H1 (cell line): ENCODE measurements around the gene E2F3. TPM values are rescaled to one million over a fixed set of nuclear protein-coding genes. Genes with fewer than 3 reads are reported as not detected.

ENCODE experiments used
- CTCF ChIA-PET: fragments of 300-600 bp; sonication (Branson Sonifier 250); formaldehyde crosslinking; loops from one replicate; lab custom pipeline; 2021; ENCODE audit not compliant: partially characterized antibody; lab: Charles Lee
- POLR2A ChIA-PET: fragments of 300-600 bp; sonication (Branson Sonifier 250); formaldehyde crosslinking; loops from one replicate; lab custom pipeline; 2021; ENCODE audit warnings: inconsistent platforms; ENCODE audit not compliant: partially characterized antibody; lab: Charles Lee
- DNase-seq, 2 experiments: peaks; one replicate each; pipeline versions ENCODE4 v3.0.0 to v3.0.0-alpha.2; 2010 to 2022; ENCODE audit warnings: low spot score in 2 of 2, low read depth in 1 of 2, mixed read lengths in 1 of 2
- FAIRE-seq: peaks from 2 replicates; lab custom pipeline; 2011; peaks lifted over from hg19 to GRCh38; lab: Jason Lieb, UNC
- H2AFZ ChIP-seq: 2 replicates; pipeline ENCODE4 v1.8.1; 2012; ENCODE audit warnings: low read length, inconsistent platforms
- H2AK5ac ChIP-seq: 2 replicates; pipeline ENCODE4 v1.6.1; 2013; ENCODE audit warnings: low read depth, low read length
- H2BK120ac ChIP-seq: replicated peaks from 2 replicates; pipeline ENCODE3; 2013; ENCODE audit warnings: low read depth, low read length, inconsistent platforms
- H2BK12ac ChIP-seq: 2 replicates; pipeline ENCODE4 v1.6.1; 2013; ENCODE audit warnings: low read depth, low read length
- H2BK15ac ChIP-seq: 2 replicates; pipeline ENCODE4 v1.6.1; 2013; ENCODE audit warnings: low read length
- H2BK20ac ChIP-seq: 2 replicates; pipeline ENCODE4 v1.6.1; 2013; ENCODE audit warnings: low read length
- H2BK5ac ChIP-seq: 2 replicates; pipeline ENCODE4 v1.6.1; 2013; ENCODE audit warnings: low read depth, low read length
- H3K14ac ChIP-seq: 2 replicates; pipeline ENCODE4 v1.6.1; 2013; ENCODE audit warnings: inconsistent platforms; ENCODE audit not compliant: insufficient read length
- H3K18ac ChIP-seq: 2 replicates; pipeline ENCODE4 v1.6.1; 2013; ENCODE audit warnings: low read length; ENCODE audit errors: extremely low read depth
- H3K23ac ChIP-seq: 2 replicates; pipeline ENCODE4 v1.6.1; 2013; ENCODE audit warnings: inconsistent platforms; ENCODE audit not compliant: insufficient read length
- H3K23me2 ChIP-seq: 2 replicates; pipeline ENCODE4 v1.6.1; 2013; ENCODE audit warnings: low read depth, low read length
- H3K27ac ChIP-seq: 2 replicates; pipeline ENCODE4 v1.6.1; 2011; ENCODE audit warnings: low read depth, low read length, inconsistent platforms
- H3K27me3 ChIP-seq, 4 experiments: replicated peaks in 1 of 4; 1 replicate in 1 of 4; 2 replicates in 3 of 4; pipeline versions ENCODE4 v1.6.1 to v1.8.1; 2011 to 2013; ENCODE audit warnings: low read length in 3 of 4, mild to moderate bottlenecking in 3 of 4, inconsistent platforms in 2 of 4, mixed read lengths in 2 of 4, moderate library complexity in 1 of 4; ENCODE audit not compliant: control insufficient read depth in 3 of 4, insufficient read depth in 3 of 4; ENCODE audit errors: extremely low read depth in 1 of 4
- H3K36me3 ChIP-seq, 4 experiments: 2 replicates each; pipeline versions ENCODE4 v1.6.1 to v1.8.1; 2011 to 2013; ENCODE audit warnings: mild to moderate bottlenecking in 4 of 4, low read length in 3 of 4, moderate library complexity in 2 of 4, control low read depth in 1 of 4, inconsistent platforms in 1 of 4; ENCODE audit not compliant: insufficient read depth in 4 of 4, control insufficient read depth in 2 of 4
- H3K4ac ChIP-seq: replicated peaks from 2 replicates; pipeline ENCODE3; 2013; ENCODE audit warnings: low read length, low read depth, mixed read lengths, inconsistent platforms; ENCODE audit not compliant: insufficient read length
- H3K4me1 ChIP-seq, 4 experiments: replicated peaks in 1 of 4; 1 replicate in 1 of 4; 2 replicates in 3 of 4; pipeline versions ENCODE4 v1.6.1 to v1.8.1; 2011 to 2013; ENCODE audit warnings: low read length in 3 of 4, inconsistent platforms in 2 of 4, mixed read lengths in 1 of 4; ENCODE audit not compliant: insufficient read depth in 4 of 4, control insufficient read depth in 3 of 4
- H3K4me2 ChIP-seq, 2 experiments: 2 replicates each; pipeline versions ENCODE4 v1.6.1 to v1.8.1; 2011 to 2013; ENCODE audit warnings: low read depth in 2 of 2, low read length in 2 of 2, control low read depth in 1 of 2, inconsistent platforms in 1 of 2, mild to moderate bottlenecking in 1 of 2; ENCODE audit not compliant: insufficient read depth in 1 of 2
- H3K4me3 ChIP-seq, 4 experiments: fragments of 200-600, 300-600 bp in 1 of 4; sonication (generic), shearing (Covaris generic), sonication (Bioruptor Twin) in 1 of 4; 2 replicates each; pipeline versions ENCODE4 v1.5.1 to v1.8.1; 2011 to 2016; ENCODE audit warnings: low read length in 4 of 4, low read depth in 3 of 4, control low read depth in 2 of 4, inconsistent platforms in 2 of 4, mild to moderate bottlenecking in 2 of 4, mixed read lengths in 1 of 4, moderate library complexity in 1 of 4; ENCODE audit not compliant: insufficient read depth in 2 of 4; ENCODE audit errors: extremely low read depth in 1 of 4
- H3K56ac ChIP-seq: replicated peaks from 2 replicates; pipeline ENCODE3; 2013; ENCODE audit warnings: low read depth, mild to moderate bottlenecking, mixed read lengths, low read length, inconsistent platforms; ENCODE audit not compliant: insufficient read length
- H3K79me1 ChIP-seq: 2 replicates; pipeline ENCODE4 v1.6.1; 2013; ENCODE audit warnings: low read depth, low read length, control low read depth
- H3K79me2 ChIP-seq, 2 experiments: 2 replicates each; pipeline versions ENCODE4 v1.6.1 to v1.8.1; 2012 to 2013; ENCODE audit warnings: low read length in 2 of 2, mild to moderate bottlenecking in 2 of 2, inconsistent platforms in 1 of 2; ENCODE audit not compliant: insufficient read depth in 2 of 2, control insufficient read depth in 1 of 2
- H3K9ac ChIP-seq, 4 experiments: replicated peaks in 1 of 4; 1 replicate in 1 of 4; 2 replicates in 3 of 4; pipeline versions ENCODE4 v1.6.1 to v1.8.1; 2011 to 2013; ENCODE audit warnings: low read depth in 3 of 4, low read length in 3 of 4, control low read depth in 2 of 4, mild to moderate bottlenecking in 2 of 4, moderate library complexity in 2 of 4, inconsistent platforms in 1 of 4; ENCODE audit errors: extremely low read depth in 1 of 4
- H3K9me3 ChIP-seq, 2 experiments: 2 replicates each; pipeline versions ENCODE4 v1.6.1 to v1.8.1; 2012 to 2013; ENCODE audit warnings: mild to moderate bottlenecking in 2 of 2, moderate library complexity in 2 of 2, control low read depth in 1 of 2, inconsistent platforms in 1 of 2, low read depth in 1 of 2, low read length in 1 of 2, mixed read lengths in 1 of 2; ENCODE audit not compliant: insufficient read depth in 2 of 2
- H4K20me1 ChIP-seq, 2 experiments: replicated peaks in 1 of 2; 2 replicates each; pipeline versions ENCODE3 to v1.8.1; 2011 to 2013; ENCODE audit warnings: inconsistent platforms in 2 of 2, low read length in 2 of 2, mild to moderate bottlenecking in 1 of 2; ENCODE audit not compliant: insufficient read depth in 2 of 2, control insufficient read depth in 1 of 2
- H4K5ac ChIP-seq: 2 replicates; pipeline ENCODE4 v1.6.1; 2013; ENCODE audit warnings: low read length, low read depth, mixed read lengths, inconsistent platforms; ENCODE audit not compliant: insufficient read length
- H4K8ac ChIP-seq: 2 replicates; pipeline ENCODE4 v1.8.0; 2013; ENCODE audit warnings: mild to moderate bottlenecking, moderate library complexity, low read length, inconsistent platforms; ENCODE audit not compliant: insufficient read depth; ENCODE audit errors: extremely low read depth
- H4K91ac ChIP-seq: replicated peaks from 2 replicates; pipeline ENCODE3; 2013; ENCODE audit warnings: low read length, mixed read lengths, inconsistent platforms; ENCODE audit not compliant: insufficient read length
- CTBP2 ChIP-seq: IDR thresholded peaks from 2 replicates; pipeline ENCODE4 v1.7.0; 2011; ENCODE audit warnings: borderline replicate concordance, mild to moderate bottlenecking, moderate library complexity, mixed read lengths, low read length; ENCODE audit not compliant: insufficient read depth, insufficient read length
- CTCF ChIP-seq, 3 experiments: IDR thresholded peaks; 1 replicate in 2 of 3; 2 replicates in 1 of 3; pipeline versions ENCODE4 v1.5.1 to v1.6.1; 2011; ENCODE audit warnings: low read length in 3 of 3, mild to moderate bottlenecking in 3 of 3, inconsistent platforms in 2 of 3, low read depth in 1 of 3, moderate library complexity in 1 of 3; ENCODE audit not compliant: insufficient read depth in 1 of 3; ENCODE audit errors: control extremely low read depth in 1 of 3
- EZH2 ChIP-seq: fragments of 200-600 bp; sonication (generic); IDR thresholded peaks from 2 replicates; pipeline ENCODE4 v1.7.1; 2012; ENCODE audit warnings: low read depth, mild to moderate bottlenecking, moderate library complexity, low read length, inconsistent platforms; ENCODE audit not compliant: severe bottlenecking
- MAX ChIP-seq: IDR thresholded peaks from 2 replicates; pipeline ENCODE4 v1.6.1; 2012; ENCODE audit warnings: inconsistent platforms
- RXRA ChIP-seq: IDR thresholded peaks from 2 replicates; pipeline ENCODE4 v1.6.1; 2011; ENCODE audit warnings: low read depth, mild to moderate bottlenecking, low read length, moderate library complexity; ENCODE audit not compliant: insufficient read depth
- WGBS, 2 experiments: shearing (Covaris generic) in 1 of 2; methylation state at CpG; one replicate each; pipeline versions ENCODE4 v1.1.6 to v1.1.7; 2013 to 2015; ENCODE audit warnings: low lambda C conversion rate in 2 of 2, mixed read lengths in 2 of 2, inconsistent platforms in 1 of 2, low coverage in 1 of 2, missing lambda C conversion rate in 1 of 2; ENCODE audit not compliant: insufficient replicate concordance in 2 of 2, insufficient coverage in 1 of 2, insufficient read length in 1 of 2; ENCODE audit errors: extremely low coverage in 1 of 2, missing lambda C conversion rate in 1 of 2; 5-methylcytosine and 5-hydroxymethylcytosine counted together
- polyA plus RNA-seq, 7 experiments: library from polyadenylated mRNA; depleted of rRNA in 3 of 7; stranded (reverse) in 5 of 7; unstranded in 2 of 7; fragments of >200 nt in 5 of 7; fragments of 200-250 nt in 2 of 7; gene quantifications; 1 replicate in 5 of 7; 2 replicates in 1 of 7; 4 replicates in 1 of 7; pipeline versions ENCODE4 v1.2.1 to v1.2.3, GENCODE V29; 2011 to 2013; ENCODE audit warnings: missing spikeins in 2 of 7, mixed read lengths in 2 of 7
- total RNA-seq: library from RNA; stranded (reverse); fragmentation: NEBNext Ultra II Directional; extraction: Animal tissue kit (Norgen Biotek cat#: 25700); gene quantifications from 2 replicates; pipeline ENCODE4 v1.2.1, GENCODE V29; 2021

E2F3 gene
- total and polyA plus RNA-seq, 2 of the 8 experiments (the other 6 are each of a cell fraction or from before 2014, with no cell fraction given): 14.9 to 42.2 TPM

GRCh38 chr6:20386218-20386617, 15.5 kb upstream of the E2F3 start:
- ChIA-PET POLR2A (no interaction called here), CTCF (no interaction called here)
- H3K4ac ChIP-seq: no peak overlapping the region
- no peak overlapping the region for H2BK20ac ChIP-seq
- H4K5ac ChIP-seq: no peak overlapping the region
- H3K23ac ChIP-seq: no peak overlapping the region
- H3K27ac ChIP-seq: no peak overlapping the region
- H3K27me3 ChIP-seq: no peaks in the 10 kb centered on the region
- no peak for TF ChIP-seq RXRA
- TF ChIP-seq CTBP2: no peak
- TF ChIP-seq CTCF (IDR thresholded peaks at IDR 0.05; ENCODE audit: control extremely low read depth in 1 of 3, insufficient read depth in 1 of 3, low read depth in 1 of 3, low read length in 3 of 3): no peak
- no peak for TF ChIP-seq MAX
- no peak for TF ChIP-seq EZH2
- TF ChIP-seq, all 59 proteins: peak for 0
- H2AK5ac ChIP-seq: no peak overlapping the region
- H3K14ac ChIP-seq: no peak overlapping the region
- H3K4me3 ChIP-seq: no peak overlapping the region
- no peak overlapping the region for H2BK5ac ChIP-seq
- no peaks in the 10 kb centered on the region for H3K9me3 ChIP-seq
- no peak overlapping the region for H2BK120ac ChIP-seq
- no peak overlapping the region for H2BK12ac ChIP-seq
- DNase-seq: no peak
- H3K4me1 ChIP-seq: no peaks in the 10 kb centered on the region
- H2AFZ ChIP-seq: no peak overlapping the region
- H4K91ac ChIP-seq: no peak overlapping the region
- no peaks in the 10 kb centered on the region for H3K36me3 ChIP-seq
- H3K56ac ChIP-seq: no peak overlapping the region
- H3K79me2 ChIP-seq: no peaks in the 10 kb centered on the region
- no peak overlapping the region for H3K18ac ChIP-seq
- no peaks in the 10 kb centered on the region for H4K20me1 ChIP-seq
- H3K9ac ChIP-seq: no peak overlapping the region
- 80% methylated on average over 1 of the region's 1 CpG; no CpG with 5 or more reads in 1 of the 2 experiments for whole genome bisulfite sequencing, 2 experiments
- H3K4me2 ChIP-seq: no peak overlapping the region
- FAIRE-seq: no peak
- no peak overlapping the region for H4K8ac ChIP-seq
- H2BK15ac ChIP-seq: no peak overlapping the region
- H3K23me2 ChIP-seq: peaks cover 2% of the 10 kb centered on the region; the same call in 1 of the 2 replicates
- no peaks in the 10 kb centered on the region for H3K79me1 ChIP-seq
